HG03378 (cell line): ENCODE data around the gene EPS15.
"Not testable (repeated sequence)": the region's sequence is repeated elsewhere in the genome, so short reads cannot be mapped to it uniquely, and the experiment has no call there.

Experiments
- ATAC-seq: cut with Tn5 transposase; IDR thresholded peaks from one replicate; pipeline ENCODE4 v1.9.1; 2021; ENCODE audit warnings: mild to moderate bottlenecking, moderate library complexity; ENCODE audit not compliant: unreplicated experiment

Gene EPS15

DNA sequence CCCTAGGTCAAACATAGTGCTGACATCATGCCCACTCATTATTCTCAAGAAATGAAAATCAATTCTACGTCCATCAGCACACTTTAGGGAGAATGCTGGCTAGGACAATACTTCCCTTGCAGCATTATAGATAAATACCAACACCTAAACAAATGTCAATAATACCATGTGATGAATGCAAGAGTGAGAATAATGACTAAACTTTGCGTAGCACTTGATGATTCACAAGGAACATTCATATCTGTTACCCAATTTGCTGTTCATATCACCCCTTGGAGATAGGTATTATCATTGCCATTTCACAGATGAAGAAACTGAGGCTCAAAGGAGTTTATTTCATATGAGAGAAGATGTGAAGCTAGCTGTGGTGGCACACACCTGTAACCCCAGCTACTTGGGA, 24.8 kb upstream of the EPS15 start:
- no peak for ATAC-seq

DNA sequence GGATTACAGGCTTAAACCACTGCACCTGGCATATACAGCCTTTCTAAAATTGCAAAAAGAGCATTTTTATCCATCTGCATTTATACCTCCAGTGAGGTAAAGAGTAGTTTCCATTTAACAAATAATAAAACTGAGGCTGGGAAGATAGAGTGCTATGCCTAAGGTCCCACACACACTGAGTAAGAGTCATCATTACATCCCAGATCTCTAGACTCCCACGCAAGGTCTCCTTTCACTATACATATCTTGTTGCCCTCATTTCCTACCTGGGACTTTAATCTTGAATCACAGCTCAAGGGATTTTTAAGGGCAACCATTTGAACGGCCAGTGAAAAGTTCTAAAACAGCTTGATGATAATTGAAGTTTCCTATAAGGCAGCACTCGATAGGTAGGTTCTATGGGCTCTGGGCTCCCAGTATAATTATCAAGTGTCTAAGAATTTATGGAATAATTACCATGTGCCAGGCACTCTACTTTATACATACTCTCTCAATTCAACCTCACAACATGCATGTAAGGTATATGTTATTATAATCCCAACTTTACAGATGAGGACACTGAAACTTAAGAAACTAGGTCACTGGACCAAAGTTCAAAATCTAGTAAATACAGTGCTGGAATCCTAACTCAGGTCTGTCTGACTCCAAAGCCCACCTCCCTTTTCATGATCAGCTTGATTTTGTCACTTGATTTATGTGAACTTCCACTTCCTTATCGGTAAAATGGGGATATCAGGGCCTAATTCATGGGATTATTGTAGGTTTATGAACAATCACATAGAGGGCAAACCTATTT, 23.3 kb upstream of the EPS15 start:
- no peak for ATAC-seq

DNA sequence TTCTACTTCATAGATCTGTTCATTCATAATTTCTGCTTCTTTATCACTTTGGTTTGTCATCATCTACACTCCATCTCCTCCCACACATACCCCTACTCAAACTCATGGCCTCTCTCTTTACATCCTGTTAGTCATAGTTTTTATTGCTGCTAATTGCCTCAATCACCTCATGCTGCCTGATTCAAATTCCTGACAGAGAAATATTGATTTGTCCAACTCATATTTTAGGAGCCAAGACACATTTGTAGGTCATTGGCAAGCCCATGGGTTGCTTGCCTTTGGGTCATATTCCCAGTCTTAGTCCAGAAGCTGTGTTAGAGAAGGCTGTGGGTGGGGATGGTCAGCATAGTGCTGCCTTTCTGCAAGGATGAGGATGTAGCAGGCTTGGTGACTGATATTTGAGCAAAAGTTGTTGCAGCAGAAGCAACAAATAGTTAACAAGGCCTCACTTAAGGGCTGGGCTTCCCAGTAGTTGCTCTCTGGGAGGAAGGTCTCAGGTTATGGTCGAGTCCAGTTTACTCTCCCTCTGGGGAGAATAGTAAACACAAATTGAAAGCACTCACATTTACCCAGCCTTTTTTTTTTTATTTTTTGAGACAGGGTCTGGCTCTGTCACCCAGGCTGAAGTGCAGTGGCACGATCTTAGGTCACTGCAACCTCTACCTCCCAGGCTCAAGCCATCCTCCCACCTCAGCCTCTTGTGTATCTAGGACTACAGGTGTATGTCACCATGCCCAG, 22.4 kb upstream of the EPS15 start:
- ATAC-seq, result no peak

DNA sequence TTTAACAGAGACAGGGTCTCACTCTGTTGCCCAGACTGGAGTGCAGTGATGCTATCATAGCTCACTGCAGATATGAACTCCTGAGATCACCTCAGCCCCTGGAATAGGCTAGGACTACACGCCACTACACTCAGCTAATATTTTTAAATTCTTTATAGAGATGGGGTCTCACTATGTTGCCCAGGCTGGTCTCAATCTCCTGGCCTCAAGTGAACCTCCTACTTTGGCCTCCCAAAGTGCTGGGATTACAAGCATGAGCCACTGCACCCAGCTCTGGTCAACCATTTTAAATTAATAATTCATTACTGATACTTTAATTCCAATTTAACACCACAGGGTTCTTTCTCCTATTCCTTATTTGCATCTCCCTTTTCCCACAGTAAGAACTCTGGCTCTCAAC, 18.5 kb upstream of the EPS15 start:
- no peak for ATAC-seq

DNA sequence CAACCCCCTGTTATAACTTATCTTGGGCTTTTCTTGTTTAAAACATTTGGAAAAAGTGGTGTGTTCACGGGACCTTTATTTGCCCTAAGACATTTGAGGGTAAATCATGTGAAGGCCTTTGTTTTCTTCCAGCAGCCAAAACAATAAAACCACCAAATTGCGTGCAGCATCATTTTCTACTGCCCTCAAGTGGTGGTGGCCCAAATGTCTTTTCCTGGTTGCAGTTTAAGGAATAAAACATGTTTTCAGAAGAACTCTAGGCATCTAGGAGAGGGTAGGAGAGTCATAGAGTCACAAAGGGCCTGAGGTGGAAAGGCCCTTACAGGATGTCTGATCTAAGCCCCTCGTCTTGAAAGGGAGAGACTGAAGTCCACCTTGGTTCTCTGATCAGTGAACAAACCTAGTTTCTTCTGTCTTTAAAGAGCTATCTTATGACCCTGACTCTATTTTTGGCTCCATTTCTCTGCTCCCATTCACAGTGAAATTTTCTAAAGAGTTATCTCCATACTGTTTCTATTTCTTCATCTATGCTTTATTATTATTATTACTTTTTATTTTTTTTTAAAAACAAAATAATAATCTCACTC, 16.0 kb upstream of the EPS15 start:
- no peak for ATAC-seq

DNA sequence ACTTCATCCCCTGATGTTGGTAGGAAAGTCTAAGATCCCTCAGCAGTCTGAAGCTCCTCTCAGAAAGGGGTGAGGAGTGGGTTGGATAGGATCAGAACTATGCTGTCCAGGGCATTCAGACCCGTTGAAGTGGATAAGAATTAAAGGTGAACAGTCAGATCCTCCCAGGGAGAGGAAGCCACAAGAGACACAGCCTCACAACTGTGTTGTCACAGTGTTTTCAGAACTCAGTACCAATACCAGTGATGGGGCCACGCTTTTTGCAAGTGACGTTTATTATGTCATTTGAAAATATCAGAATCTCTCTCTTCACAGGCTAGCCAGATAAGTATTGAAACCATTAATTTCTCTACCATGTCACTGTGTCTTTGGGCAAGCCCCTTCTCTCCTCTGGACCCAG, 15.4 kb upstream of the EPS15 start:
- no peak for ATAC-seq

DNA sequence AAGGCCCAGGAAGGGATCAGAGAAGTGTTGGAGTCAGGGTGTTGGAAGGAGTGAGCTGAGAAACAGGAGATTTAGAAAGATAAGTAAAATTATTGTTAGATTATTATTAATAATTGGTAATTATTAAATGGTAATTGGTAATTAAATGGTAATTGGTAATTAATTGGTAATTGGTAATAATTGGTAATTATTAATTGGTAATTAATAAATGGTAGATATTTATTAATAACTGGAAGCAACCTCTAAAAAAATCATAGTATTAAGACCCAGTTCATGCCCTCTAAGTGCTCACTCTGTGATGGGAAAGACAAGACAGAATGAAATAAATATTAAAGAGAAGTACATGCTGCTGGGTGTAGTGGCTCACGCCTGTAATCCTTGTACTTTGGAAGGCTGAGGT, 13.8 kb upstream of the EPS15 start:
- ATAC-seq, result no peak

DNA sequence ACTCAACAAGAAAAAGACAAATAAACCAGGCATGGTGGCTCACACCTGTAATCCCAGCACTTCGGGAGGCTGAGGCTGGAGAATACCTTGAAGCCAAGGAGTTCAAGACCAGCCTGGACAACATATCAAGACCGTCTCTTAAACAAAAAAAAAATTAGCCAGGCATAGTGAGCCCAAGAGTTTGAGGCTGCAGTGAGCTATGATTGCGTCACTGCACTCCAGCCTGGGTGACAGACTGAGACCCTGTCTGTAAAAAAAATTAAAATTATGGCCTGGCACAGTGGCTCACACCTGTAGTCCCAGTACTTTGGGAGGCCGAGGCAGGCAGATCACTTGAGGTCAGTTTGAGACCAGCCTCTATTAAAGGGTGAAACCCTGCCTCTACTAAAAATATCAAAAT, 11.4 kb upstream of the EPS15 start:
- not testable (repeated sequence) for ATAC-seq

DNA sequence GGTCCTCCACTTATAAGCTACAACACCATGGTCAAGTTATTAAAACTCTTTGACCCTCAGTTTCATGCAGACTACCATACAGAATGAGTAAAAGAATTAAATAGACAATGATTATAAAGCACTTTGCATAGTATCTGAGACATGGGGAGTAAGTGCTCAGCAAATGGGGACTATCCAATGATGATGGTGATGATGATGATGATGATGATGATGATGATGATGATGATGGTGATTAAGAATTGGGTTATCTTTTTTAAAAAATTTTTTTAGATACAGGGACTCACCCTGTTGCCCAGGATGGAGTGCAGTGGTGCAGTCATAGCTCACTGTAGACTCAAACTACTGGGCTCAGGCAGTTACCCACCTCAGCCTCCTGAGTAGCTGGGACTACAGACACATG, 8.1 kb upstream of the EPS15 start:
- ATAC-seq, result no peak

DNA sequence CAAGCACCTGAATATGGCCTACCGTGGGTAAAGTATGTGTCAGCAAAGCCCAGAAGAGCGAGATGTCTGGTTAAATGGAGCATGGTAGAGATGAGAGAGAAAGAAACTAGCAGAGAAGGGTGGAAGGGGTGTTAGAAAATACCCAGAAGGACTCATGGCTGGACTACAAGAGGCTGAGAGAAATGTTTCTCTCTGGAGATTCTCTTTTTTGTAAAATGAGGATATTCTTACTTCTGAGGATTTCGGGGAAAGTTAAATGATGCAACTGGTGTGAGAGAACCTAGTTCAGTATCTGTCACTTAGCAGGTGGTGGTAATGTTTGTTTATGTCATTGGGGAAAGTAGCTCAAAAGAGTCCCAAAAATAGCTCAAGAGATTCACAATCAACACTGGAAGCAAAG, 7.2 kb upstream of the EPS15 start:
- ATAC-seq, result peak; percentile 51

DNA sequence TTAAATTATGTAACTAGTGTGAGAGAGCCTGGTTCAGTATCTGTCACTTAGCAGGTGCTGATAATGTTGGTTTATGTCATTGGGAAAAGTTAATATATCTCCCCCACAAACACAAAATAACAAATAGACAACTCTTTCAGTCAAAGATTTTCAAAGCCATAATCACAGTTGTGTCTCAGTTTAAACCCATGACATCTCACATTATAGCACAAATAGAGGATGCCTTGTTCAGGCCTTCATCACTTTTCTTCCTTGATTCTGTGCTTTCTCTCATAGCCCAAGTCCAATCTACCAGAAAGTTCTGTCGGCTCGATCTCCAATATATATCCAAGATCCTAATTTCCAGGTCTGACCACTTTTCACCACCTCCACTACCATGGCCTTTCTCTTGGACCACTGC, 6.2 kb upstream of the EPS15 start:
- no peak for ATAC-seq

DNA sequence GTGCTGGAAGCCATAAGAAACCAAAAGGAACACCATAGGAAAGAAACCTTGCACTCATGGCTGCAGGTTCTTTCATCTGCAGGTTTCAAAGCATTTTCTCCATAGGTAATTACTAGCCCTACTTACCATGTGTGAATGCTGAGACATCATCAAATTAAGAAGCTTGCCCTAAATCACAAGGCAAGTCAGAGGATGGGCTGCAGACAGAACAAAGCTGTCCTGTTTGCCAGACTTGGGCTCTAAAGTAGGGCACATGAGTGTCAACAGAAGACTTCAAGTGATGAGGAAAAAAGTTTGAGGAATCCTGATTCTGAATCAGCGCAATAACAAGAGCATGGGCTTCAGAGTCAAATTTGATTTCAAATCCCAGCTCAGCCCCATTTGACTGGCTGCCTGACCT, 5.8 kb upstream of the EPS15 start:
- ATAC-seq, result no peak

DNA sequence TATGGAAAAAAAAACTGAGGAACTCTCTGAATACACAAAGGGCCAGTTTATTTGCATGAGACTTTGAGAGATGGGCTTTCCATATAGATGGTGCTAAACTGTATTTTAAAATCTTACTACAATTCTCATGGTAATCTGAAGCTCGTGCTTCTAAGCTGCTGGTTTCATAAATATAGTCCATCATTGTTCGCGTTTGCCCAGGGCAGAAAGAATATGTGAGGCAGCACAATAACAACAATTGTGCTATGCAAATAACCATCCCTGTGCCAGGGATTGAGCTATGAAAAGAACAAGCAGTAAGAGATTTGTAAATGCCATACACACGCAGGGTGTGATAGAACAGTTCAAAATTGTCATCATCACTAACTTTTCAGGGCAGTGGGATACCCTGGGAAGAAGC, 4.9 kb upstream of the EPS15 start:
- ATAC-seq, result no peak

DNA sequence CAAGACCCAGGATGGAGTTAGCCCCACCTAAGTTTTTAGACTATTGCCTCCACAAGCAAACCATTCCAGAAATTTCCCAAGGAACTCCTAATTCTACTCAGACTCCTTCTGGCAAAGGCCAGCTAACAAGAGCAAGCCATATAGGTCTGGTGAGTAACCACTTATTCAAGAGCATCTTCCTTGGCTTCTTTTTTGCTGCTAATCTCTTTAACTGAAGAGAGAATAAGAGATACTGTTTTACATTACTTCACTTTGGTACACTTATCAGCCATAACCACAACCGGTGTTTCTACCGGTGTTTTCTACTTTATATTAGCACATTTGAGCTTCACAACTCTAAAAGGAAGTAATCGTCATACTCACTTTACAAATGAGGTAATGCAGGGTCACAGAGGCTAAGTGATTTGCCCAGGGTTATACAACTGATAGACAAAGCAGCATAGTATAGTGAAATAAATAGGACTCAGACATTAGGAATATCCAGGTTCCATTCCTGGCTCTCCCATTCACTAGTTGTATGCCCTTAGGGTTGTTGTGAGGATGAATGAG, 1.7 kb upstream of the EPS15 start:
- no peak for ATAC-seq

DNA sequence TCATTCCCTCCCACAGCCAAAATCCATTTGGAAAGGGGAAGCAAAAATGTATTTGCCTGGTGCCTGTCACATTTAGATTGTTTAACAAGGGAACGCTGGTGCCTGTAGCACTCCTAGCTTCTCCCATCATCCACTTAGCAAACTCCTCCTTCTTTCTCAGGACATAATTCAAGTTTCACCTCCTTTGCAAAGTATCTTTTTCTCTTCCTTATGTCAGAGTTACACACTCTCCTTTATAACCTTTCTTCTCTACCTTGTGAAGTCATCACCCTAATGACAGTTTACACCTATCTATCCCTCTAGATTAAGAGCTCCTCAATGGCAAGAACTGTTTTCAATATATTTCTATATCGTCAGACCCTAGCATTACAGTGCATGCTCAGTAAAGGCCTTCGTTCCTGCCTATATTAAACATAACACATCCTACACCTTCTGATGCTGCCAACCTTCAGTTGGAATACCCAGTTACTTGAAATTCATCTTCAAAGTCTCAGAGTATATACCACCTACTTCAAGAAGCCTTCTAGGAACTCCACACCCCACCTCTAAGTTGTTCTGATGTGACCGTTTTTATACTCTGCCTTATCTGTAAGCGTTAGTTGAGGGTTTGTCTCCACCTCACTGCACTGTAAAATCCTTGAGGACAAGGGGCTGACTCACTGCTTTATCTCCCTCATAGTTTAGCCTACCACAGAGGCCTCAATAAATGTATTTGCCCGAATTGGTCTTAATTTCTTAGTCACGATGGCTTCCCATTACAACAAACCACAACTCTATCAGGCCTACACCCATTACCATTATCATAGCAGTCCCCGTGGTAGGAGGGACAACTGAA, 1.0 kb upstream of the EPS15 start:
- no peak for ATAC-seq

DNA sequence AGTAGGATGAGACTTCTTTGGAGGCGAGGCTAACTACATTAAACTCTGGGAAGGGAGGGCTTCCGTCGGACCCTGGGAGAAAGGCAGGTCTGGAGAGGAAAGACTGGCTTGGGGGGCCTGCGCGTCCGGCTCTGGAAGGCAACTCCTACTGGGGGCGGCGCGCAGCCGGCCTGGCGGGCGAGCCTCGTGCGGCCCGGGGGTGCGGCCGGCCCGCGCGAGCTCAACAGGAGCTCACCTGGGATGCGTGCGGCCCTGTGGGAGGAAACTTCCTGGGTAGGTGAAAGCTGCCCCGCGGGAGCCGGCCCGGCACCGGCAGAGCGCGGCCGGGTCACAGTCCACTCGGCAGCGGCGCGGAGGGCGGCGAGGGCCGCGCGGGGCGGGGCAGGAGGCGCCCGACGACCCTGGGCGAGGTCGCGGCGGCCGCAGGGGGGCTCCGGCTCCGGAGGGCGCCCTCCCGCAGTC, 449 bp downstream of the EPS15 start:
- ATAC-seq, result peak; percentile 16

DNA sequence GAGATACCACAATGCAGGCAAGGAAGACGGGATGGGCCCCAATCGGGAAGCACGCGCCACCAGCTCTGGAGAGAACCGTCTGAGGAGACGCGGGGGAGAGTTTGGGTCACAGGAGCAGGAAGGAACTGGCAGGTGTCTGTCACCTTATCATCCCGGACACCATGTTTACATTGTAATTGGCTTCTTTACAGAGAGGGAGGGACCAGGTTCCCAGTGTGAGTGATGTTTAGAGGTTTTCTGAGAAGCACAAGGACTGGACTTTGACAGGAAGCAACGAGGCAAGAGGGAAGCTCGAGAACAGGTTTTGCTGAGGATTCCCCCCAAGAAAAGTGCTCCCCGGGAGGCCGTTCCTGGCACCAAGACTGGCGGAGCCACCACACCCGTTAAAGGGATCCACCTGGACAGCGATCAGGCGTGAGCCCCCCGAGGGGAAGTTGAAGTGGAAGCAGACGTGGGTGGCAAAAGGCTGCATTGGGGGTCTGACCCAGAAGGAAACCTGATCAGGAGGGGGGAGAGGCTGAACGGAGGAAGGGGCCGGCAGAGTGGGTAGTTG, 957 bp downstream of the EPS15 start:
- no peak for ATAC-seq

DNA sequence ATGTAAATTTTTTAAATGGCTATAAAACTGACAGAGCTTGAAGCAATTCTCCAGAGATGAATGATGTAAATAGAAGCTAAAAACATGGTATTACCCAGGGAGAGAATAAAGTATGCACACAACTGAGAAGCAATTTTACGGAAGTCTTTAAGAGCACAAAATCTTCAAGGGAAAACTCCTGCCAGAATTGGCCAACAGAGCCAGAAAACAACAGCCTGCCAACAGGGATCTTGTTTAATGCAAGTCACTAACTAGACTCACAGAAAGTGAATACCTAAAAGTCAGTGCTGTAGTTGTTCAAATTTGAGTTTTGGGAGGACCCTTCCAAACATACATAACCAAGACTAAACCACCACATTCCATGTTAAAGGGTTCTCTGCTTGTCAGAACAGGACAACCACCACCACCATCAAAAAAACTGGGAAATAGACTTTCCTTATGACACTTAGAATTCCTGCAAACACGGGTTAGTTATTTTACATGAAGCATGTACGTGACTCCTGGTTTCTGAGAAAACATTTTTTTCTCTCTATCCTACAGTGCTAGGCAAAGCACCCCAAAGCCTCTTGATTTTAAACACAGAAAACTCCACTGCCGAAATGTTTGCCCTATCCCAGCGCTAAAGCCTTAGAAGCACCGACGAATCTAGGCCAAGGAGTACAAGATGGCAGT, 1.6 kb downstream of the EPS15 start:
- ATAC-seq, result no peak

DNA sequence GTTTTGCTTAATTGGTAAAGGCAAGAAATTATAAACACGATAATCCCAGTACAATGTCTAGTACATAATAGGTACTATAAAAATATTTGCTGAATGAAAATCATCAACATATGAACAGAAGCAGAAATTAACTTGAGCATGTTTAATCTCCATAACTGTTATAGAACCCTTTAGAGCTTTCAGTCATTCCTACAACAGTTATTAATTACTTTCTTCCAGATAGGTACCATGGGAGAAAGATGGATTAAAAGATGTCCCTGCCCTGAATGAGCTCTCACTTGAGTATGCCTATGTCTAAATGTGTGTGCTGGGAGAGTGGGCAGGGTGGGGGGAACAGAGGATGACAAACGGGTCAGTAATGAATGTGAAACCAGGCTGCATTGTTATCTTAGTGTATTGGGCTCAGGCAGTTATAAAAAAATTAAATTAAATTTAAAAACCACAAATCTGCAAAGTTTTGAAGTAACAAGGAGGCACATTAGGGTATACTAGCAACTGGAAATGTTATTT, 2.4 kb downstream of the EPS15 start:
- no peak for ATAC-seq
